IMR-90 (cell line): ENCODE measurements around the gene TBPL1. TPM values are rescaled to one million over a fixed set of nuclear protein-coding genes. Genes with fewer than 3 reads are reported as not detected.

ENCODE experiments used
- ATAC-seq: fragments of 200-7000 bp; cut with Tn5 transposase; 2 replicates; pipeline ENCODE4 v1.9.1; 2020; ENCODE audit warnings: low read depth, mild to moderate bottlenecking, moderate library complexity
- BruUV-seq: library from RNA; stranded (reverse); fragments of 400-500 nt; replicated peaks from 2 replicates; lab custom pipeline; 2021; lab: Mats Ljungman, UMichigan
- CTCF ChIA-PET: fragments of 300-600 bp; formaldehyde crosslinking; extraction: SDS; loops from one replicate; lab custom pipeline; 2021; ENCODE audit warnings: antibody characterized with exemption; lab: Yijun Ruan, JAX
- POLR2A ChIA-PET: fragments of 300-600 bp; sonication (Branson Sonifier 250); formaldehyde crosslinking; loops from one replicate; lab custom pipeline; 2022; ENCODE audit warnings: antibody characterized with exemption; ENCODE audit not compliant: unreplicated experiment; lab: Charles Lee
- DNase-seq: peaks from one replicate; pipeline ENCODE4 v3.0.0; 2013
- H2AFZ ChIP-seq: replicated peaks from 2 replicates; pipeline ENCODE3; 2013; ENCODE audit warnings: low read length, mild to moderate bottlenecking; ENCODE audit not compliant: poor library complexity
- H2AK5ac ChIP-seq: 2 replicates; pipeline ENCODE4 v1.6.1; 2013; ENCODE audit warnings: low read depth, low read length, inconsistent platforms
- H2AK9ac ChIP-seq: replicated peaks from 2 replicates; pipeline ENCODE3; 2013; ENCODE audit warnings: mild to moderate bottlenecking, low read depth, low read length, moderate library complexity; ENCODE audit not compliant: poor library complexity
- H2BK120ac ChIP-seq: 2 replicates; pipeline ENCODE4 v1.6.1; 2013; ENCODE audit warnings: low read depth, low read length, inconsistent platforms
- H2BK15ac ChIP-seq: 3 replicates; pipeline ENCODE4 v1.6.1; 2013; ENCODE audit warnings: low read depth, low read length, inconsistent platforms
- H2BK20ac ChIP-seq: 2 replicates; pipeline ENCODE4 v1.6.1; 2013; ENCODE audit warnings: low read depth, mild to moderate bottlenecking, inconsistent platforms, low read length, moderate library complexity
- H2BK5ac ChIP-seq: 2 replicates; pipeline ENCODE4 v1.6.1; 2013; ENCODE audit warnings: mild to moderate bottlenecking, low read depth, low read length, inconsistent platforms; ENCODE audit not compliant: poor library complexity, severe bottlenecking
- H3K14ac ChIP-seq: replicated peaks from 2 replicates; pipeline ENCODE4 v1.6.1; 2013; ENCODE audit warnings: low read depth, low read length, inconsistent platforms
- H3K18ac ChIP-seq: 2 replicates; pipeline ENCODE4 v1.6.1; 2013; ENCODE audit warnings: low read depth, low read length, control low read depth
- H3K23ac ChIP-seq: 2 replicates; pipeline ENCODE4 v1.6.1; 2013; ENCODE audit warnings: low read depth, low read length, inconsistent platforms
- H3K27ac ChIP-seq: 2 replicates; pipeline ENCODE4 v1.5.1; 2013; ENCODE audit warnings: mild to moderate bottlenecking, control low read depth, low read length; ENCODE audit not compliant: insufficient read depth
- H3K27me3 ChIP-seq: 2 replicates; pipeline ENCODE4 v1.6.1; 2013; ENCODE audit warnings: low read length; ENCODE audit not compliant: control insufficient read depth, insufficient read depth
- H3K36me3 ChIP-seq: 2 replicates; pipeline ENCODE4 v1.6.1; 2013; ENCODE audit warnings: low read length, mixed read lengths; ENCODE audit not compliant: control insufficient read depth, insufficient read depth
- H3K4ac ChIP-seq: 2 replicates; pipeline ENCODE4 v1.6.1; 2013; ENCODE audit warnings: low read depth, low read length, inconsistent platforms
- H3K4me1 ChIP-seq: 2 replicates; pipeline ENCODE4 v1.6.1; 2013; ENCODE audit warnings: low read length, mixed read lengths; ENCODE audit not compliant: control insufficient read depth, insufficient read depth
- H3K4me2 ChIP-seq: 2 replicates; pipeline ENCODE4 v1.6.1; 2013; ENCODE audit warnings: low read depth, mild to moderate bottlenecking, control low read depth, low read length, moderate library complexity
- H3K4me3 ChIP-seq: 2 replicates; pipeline ENCODE4 v1.5.1; 2013; ENCODE audit warnings: low read depth, mild to moderate bottlenecking, control low read depth, low read length, moderate library complexity; ENCODE audit not compliant: insufficient read depth
- H3K56ac ChIP-seq: 2 replicates; pipeline ENCODE4 v1.6.1; 2013; ENCODE audit warnings: low read length, inconsistent platforms; ENCODE audit not compliant: insufficient read depth; ENCODE audit errors: extremely low read depth
- H3K79me1 ChIP-seq, 2 experiments: 2 replicates each; pipeline ENCODE4 v1.6.1; 2013; ENCODE audit warnings: low read length in 2 of 2, inconsistent platforms in 1 of 2, low read depth in 1 of 2
- H3K9ac ChIP-seq: 2 replicates; pipeline ENCODE4 v1.6.1; 2013; ENCODE audit warnings: low read depth, low read length, control low read depth
- H3K9me1 ChIP-seq: 2 replicates; pipeline ENCODE4 v1.6.1; 2013; ENCODE audit warnings: low read length, inconsistent platforms; ENCODE audit not compliant: insufficient read depth
- H3K9me3 ChIP-seq: 2 replicates; pipeline ENCODE4 v1.6.1; 2013; ENCODE audit warnings: low read length; ENCODE audit not compliant: control insufficient read depth, insufficient read depth
- H4K20me1 ChIP-seq: 2 replicates; pipeline ENCODE4 v1.6.1; 2013; ENCODE audit warnings: low read length, inconsistent platforms; ENCODE audit not compliant: insufficient read depth
- H4K5ac ChIP-seq: 2 replicates; pipeline ENCODE4 v1.6.1; 2013; ENCODE audit warnings: mild to moderate bottlenecking, low read depth, low read length, control low read depth
- H4K8ac ChIP-seq, 2 experiments: 2 replicates each; pipeline ENCODE4 v1.6.1; 2013; ENCODE audit warnings: low read depth in 2 of 2, low read length in 2 of 2, control low read depth in 1 of 2, inconsistent platforms in 1 of 2
- H4K91ac ChIP-seq: 2 replicates; pipeline ENCODE4 v1.6.1; 2013; ENCODE audit warnings: low read depth, low read length, inconsistent platforms; ENCODE audit not compliant: insufficient read depth
- CHD1 ChIP-seq: IDR thresholded peaks from 2 replicates; pipeline ENCODE4 v1.6.1; 2012; ENCODE audit warnings: low read depth, low read length, improper control_type of control experiment
- CTCF ChIP-seq: conservative IDR thresholded peaks from 2 replicates; pipeline ENCODE4 v1.5.1; 2012; ENCODE audit warnings: mild to moderate bottlenecking, low read depth, low read length, improper control_type of control experiment
- ELK1 ChIP-seq: fragments of 150-350 bp; IDR thresholded peaks from 2 replicates; pipeline ENCODE4 v1.6.1; 2016; ENCODE audit warnings: low read depth, mild to moderate bottlenecking, low read length, moderate library complexity, borderline replicate concordance
- MAZ ChIP-seq: IDR thresholded peaks from 2 replicates; pipeline ENCODE4 v1.6.1; 2012; ENCODE audit warnings: low read depth, mild to moderate bottlenecking, low read length, improper control_type of control experiment, moderate library complexity, borderline replicate concordance
- POLR2A ChIP-seq: IDR thresholded peaks from 2 replicates; pipeline ENCODE4 v1.6.1; 2012; ENCODE audit warnings: mild to moderate bottlenecking, low read depth, low read length
- SMC3 ChIP-seq: fragments of 150-350 bp; IDR thresholded peaks from 2 replicates; pipeline ENCODE4 v1.6.1; 2016; ENCODE audit warnings: low read depth, mild to moderate bottlenecking, antibody characterized with exemption, low read length, moderate library complexity
- USF2 ChIP-seq: fragments of 150-350 bp; IDR thresholded peaks from 2 replicates; pipeline ENCODE4 v1.6.1; 2017; ENCODE audit warnings: mild to moderate bottlenecking, antibody characterized with exemption, low read length, low read depth
- dilution Hi-C: fragments of 300-500 bp; cut with HindIII; formaldehyde crosslinking; loops from one replicate; pipeline ENCODE4 v1.14.3; 2018; ENCODE audit warnings: low sequenced_read_pairs; ENCODE audit not compliant: unreplicated experiment
- in situ Hi-C: fragments of 300-500 bp; cut with MboI; formaldehyde crosslinking; loops from 3 replicates; pipeline ENCODE4 v1.14.3; 2019; ENCODE audit warnings: low sequenced_read_pairs, inconsistent platforms, mixed read lengths
- intact Hi-C: fragments of 100-400 bp; cut with micrococcal nuclease; formaldehyde crosslinking; loops from 2 replicates; pipeline ENCODE4 v1.10.0; 2022
- polyA plus RNA-seq, 3 experiments: library from polyadenylated mRNA; depleted of rRNA; stranded (reverse); fragments of >200 nt; gene quantifications; 2 replicates each; pipeline ENCODE4 v1.2.3, GENCODE V29; 2012; ENCODE audit warnings: low replicate concordance in 1 of 3
- total RNA-seq: library from RNA; depleted of rRNA; stranded (reverse); fragments of >200 nt; gene quantifications from 2 replicates; pipeline ENCODE4 v1.2.3, GENCODE V29; 2012

Gene TBPL1
- total and polyA plus RNA-seq, 2 of the 4 experiments (the other 2 are of a cell fraction) = 25.6 to 32.5 TPM

- in situ Hi-C loops (no loop called here), dilution Hi-C loops (no loop called here), intact Hi-C loops (no loop called here)
- no peak overlapping the region for H2AK9ac ChIP-seq
- no peak overlapping the region for H3K27ac ChIP-seq
- H2BK15ac ChIP-seq = no peak overlapping the region
- H3K23ac ChIP-seq = no peak overlapping the region
- POLR2A ChIA-PET = no interaction called here
- TF ChIP-seq POLR2A (no peak), ELK1 (no peak), CTCF (no peak), MAZ (no peak), USF2 (no peak), SMC3 (no peak), CHD1 (no peak)
- H2AK5ac ChIP-seq = no peak overlapping the region
- no peak overlapping the region for H2BK120ac ChIP-seq
- no peak overlapping the region for H3K9ac ChIP-seq
- H3K79me1 ChIP-seq = no peaks in the 10 kb centered on the region
- peaks cover 2% of the 10 kb centered on the region; the same call in 1 of the 2 replicates for H3K4me1 ChIP-seq
- H3K4ac ChIP-seq = no peak overlapping the region
- H3K36me3 ChIP-seq = no peaks in the 10 kb centered on the region
- H3K9me1 ChIP-seq = no peaks in the 10 kb centered on the region
- H3K14ac ChIP-seq = no peak overlapping the region
- H4K20me1 ChIP-seq = no peaks in the 10 kb centered on the region
- H4K8ac ChIP-seq = no peak overlapping the region
- H3K18ac ChIP-seq = no peak overlapping the region
- H2AFZ ChIP-seq = no peak overlapping the region
- H3K27me3 ChIP-seq = no peaks in the 10 kb centered on the region
- no TSS peak for BruUV-seq
- no peak overlapping the region for H3K4me3 ChIP-seq
- H4K5ac ChIP-seq = no peak overlapping the region
- no peak overlapping the region for H2BK5ac ChIP-seq
- ATAC-seq = no peak
- no peak overlapping the region for H2BK20ac ChIP-seq
- no peak overlapping the region for H3K56ac ChIP-seq
- H3K9me3 ChIP-seq = no peaks in the 10 kb centered on the region
- H4K91ac ChIP-seq = no peak overlapping the region
- DNase-seq = no peak
- H3K4me2 ChIP-seq = no peak overlapping the region
- CTCF ChIA-PET = interaction anchor here (0.7 to 2.2 kb wide), 3 partner anchors 21 to 186 kb away, joined by 3 to 6 read pairs (median 4); no protein-coding TSS in a partner anchor
These were observed 15.1 kb upstream of the TBPL1 start for GRCh38 chr6:133937909-133938308.
